ENCODE data around the gene RPL37. TPM values are rescaled to one million over a fixed set of nuclear protein-coding genes. Genes with fewer than 3 reads are reported as not detected.

The RPL37 gene
- total RNA-seq, 1 experiment from 2014 or later = 1,279 TPM

GRCh38 chr5:40871177-40871576, 36.2 kb upstream of the RPL37 start:
- ATAC-seq = no peak
- ChIA-PET RAD21 (ENCODE audit: low non-redundant PET in 1 of 2, low total read pairs in 2 of 2, uncharacterized antibody in 2 of 2, unreplicated experiment in 2 of 2) (no interaction called here), CTCF (interaction anchor here (0.6 kb wide), 1 partner anchor 786 kb away, joined by 6 read pairs; no protein-coding TSS in a partner anchor), POLR2A (no interaction called here)
- Histone ChIP-seq H3K4me1 (ENCODE audit: control insufficient read depth in 1 of 2, insufficient read depth in 2 of 2, low read length in 2 of 2) (no peaks in the 10 kb centered on the region), H3K4me3 (replicated peaks in 1 of 2; ENCODE audit: low read depth in 1 of 2, low read length in 2 of 2) (no peak overlapping the region), H3K27ac (ENCODE audit: low read depth, low read length) (no peak overlapping the region), H3K36me3 (ENCODE audit: control insufficient read depth in 1 of 2, insufficient read depth in 2 of 2, low read length in 2 of 2) (no peaks in the 10 kb centered on the region), H2AFZ (ENCODE audit: low read depth, low read length, poor library complexity, severe bottlenecking) (no peak overlapping the region), H4K20me1 (ENCODE audit: insufficient read depth) (no peaks in the 10 kb centered on the region), H3K9me3 (ENCODE audit: control insufficient read depth in 1 of 2, insufficient read depth in 1 of 2, low read depth in 1 of 2, low read length in 2 of 2) (no peaks in the 10 kb centered on the region), H3K9me2 (ENCODE audit: insufficient read depth) (no peaks in the 10 kb centered on the region), H3K27me3 (ENCODE audit: insufficient read depth, low read length) (no peaks in the 10 kb centered on the region), H3K79me2 (ENCODE audit: insufficient read depth, low read length) (no peaks in the 10 kb centered on the region), H3K9ac (ENCODE audit: low read length) (no peak overlapping the region), H3K4me2 (ENCODE audit: low read length) (no peak overlapping the region)
- no peak for DNase-seq (ENCODE audit: low read depth, low spot score)
- TF ChIP-seq RAD21 (IDR thresholded peaks at IDR 0.05; ENCODE audit: low read depth) = no peak
- TF ChIP-seq SP1 (IDR thresholded peaks at IDR 0.05; ENCODE audit: low read depth) = no peak
- no peak for TF ChIP-seq MAX (IDR thresholded peaks at IDR 0.05)
- no peak for TF ChIP-seq SRF (IDR thresholded peaks at IDR 0.05; ENCODE audit: low read depth)
- no peak for TF ChIP-seq REST (IDR thresholded peaks at IDR 0.05; ENCODE audit: low read depth)
- no peak for TF ChIP-seq ELF1 (IDR thresholded peaks at IDR 0.05; ENCODE audit: borderline replicate concordance, low read depth)
- TF ChIP-seq EGR1 (IDR thresholded peaks at IDR 0.05; ENCODE audit: low read depth) = no peak
- TF ChIP-seq YY1 (IDR thresholded peaks at IDR 0.05; ENCODE audit: extremely low read depth, insufficient replicate concordance, low read depth, low read length) = no peak
- TF ChIP-seq ATF3 (IDR thresholded peaks at IDR 0.05) = no peak
- no TSS peak for BruUV-seq (replicated peaks)
- intact Hi-C loops (cut with micrococcal nuclease) = loop anchor here (10.0 kb wide), 1 partner anchor 926 kb away; no protein-coding TSS in a partner anchor
